GM18907 (cell line): Measurements from ENCODE around the gene MZB1.

Experiments used
- ATAC-seq: cut with Tn5 transposase; IDR thresholded peaks from one replicate; pipeline ENCODE4 v1.9.1; 2021; ENCODE audit warnings: mild to moderate bottlenecking, moderate library complexity; ENCODE audit not compliant: unreplicated experiment

Gene MZB1

GRCh38 chr5:139340051-139340450 lies 49.7 kb downstream of the MZB1 start:
- no peak for ATAC-seq
